ENCODE data around the gene CCDC24. TPM values are rescaled to one million over a fixed set of nuclear protein-coding genes. Genes with fewer than 3 reads are reported as not detected.

Gene CCDC24
- total and polyA plus RNA-seq, 9 of the 15 experiments (the other 6 are each of a cell fraction or from before 2014, with no cell fraction given) = 0.31 to 4.5 (median 1.5) TPM

DNA sequence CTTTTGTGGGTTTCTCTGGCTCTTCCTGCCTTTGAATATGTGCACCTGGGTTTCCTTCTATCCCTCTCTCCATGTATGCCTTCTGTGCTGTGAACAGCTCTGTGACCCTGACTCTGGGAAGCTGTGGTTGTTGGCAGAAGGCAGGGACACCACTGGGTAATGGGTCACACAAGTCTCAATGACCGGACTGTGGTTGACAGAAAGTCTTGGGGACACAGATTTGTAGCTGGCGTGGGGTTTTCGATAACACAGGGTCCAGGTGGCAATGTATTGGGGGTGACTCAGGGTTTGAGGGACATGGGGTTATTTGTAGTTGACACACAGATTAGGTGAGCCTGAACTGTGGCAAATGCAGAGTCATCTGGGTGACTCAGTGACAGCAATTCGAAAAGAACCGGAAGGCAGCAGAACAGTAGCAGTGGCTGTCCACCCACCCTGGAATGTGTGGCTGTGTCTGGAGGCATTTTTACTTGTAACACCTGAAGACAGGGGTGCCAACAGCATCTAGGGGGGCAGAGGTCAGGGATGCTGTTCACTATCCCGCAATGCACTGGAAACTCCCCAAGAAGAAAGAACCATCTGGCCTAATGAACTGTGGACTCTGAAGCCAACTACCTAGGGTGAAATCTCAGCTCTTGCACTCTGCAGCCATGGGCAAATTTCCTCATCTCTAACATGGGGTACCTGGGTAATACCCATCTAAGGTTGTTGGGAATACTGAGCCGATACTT is 52.8 kb downstream of the CCDC24 start (continued):
- no peak for TF ChIP-seq ZNF140 (CRISPR knock-in tag; IDR thresholded peaks at IDR 0.05)
- no peak for TF ChIP-seq ZNF785 (CRISPR knock-in tag; IDR thresholded peaks at IDR 0.05)
- TF ChIP-seq ZNF764 (CRISPR knock-in tag; IDR thresholded peaks at IDR 0.05; ENCODE audit: low read depth) = no peak
- no peak for TF ChIP-seq TAF15 (IDR thresholded peaks at IDR 0.05; ENCODE audit: low read depth, low read length)
- no peak for TF ChIP-seq KLF10 (CRISPR knock-in tag; IDR thresholded peaks at IDR 0.05)
- TF ChIP-seq ZNF165 (CRISPR knock-in tag; IDR thresholded peaks at IDR 0.05; ENCODE audit: borderline replicate concordance) = no peak
- no peak for TF ChIP-seq HEY1 (CRISPR knock-in tag; IDR thresholded peaks at IDR 0.05; ENCODE audit: borderline replicate concordance)
- TF ChIP-seq, protein P1, sequence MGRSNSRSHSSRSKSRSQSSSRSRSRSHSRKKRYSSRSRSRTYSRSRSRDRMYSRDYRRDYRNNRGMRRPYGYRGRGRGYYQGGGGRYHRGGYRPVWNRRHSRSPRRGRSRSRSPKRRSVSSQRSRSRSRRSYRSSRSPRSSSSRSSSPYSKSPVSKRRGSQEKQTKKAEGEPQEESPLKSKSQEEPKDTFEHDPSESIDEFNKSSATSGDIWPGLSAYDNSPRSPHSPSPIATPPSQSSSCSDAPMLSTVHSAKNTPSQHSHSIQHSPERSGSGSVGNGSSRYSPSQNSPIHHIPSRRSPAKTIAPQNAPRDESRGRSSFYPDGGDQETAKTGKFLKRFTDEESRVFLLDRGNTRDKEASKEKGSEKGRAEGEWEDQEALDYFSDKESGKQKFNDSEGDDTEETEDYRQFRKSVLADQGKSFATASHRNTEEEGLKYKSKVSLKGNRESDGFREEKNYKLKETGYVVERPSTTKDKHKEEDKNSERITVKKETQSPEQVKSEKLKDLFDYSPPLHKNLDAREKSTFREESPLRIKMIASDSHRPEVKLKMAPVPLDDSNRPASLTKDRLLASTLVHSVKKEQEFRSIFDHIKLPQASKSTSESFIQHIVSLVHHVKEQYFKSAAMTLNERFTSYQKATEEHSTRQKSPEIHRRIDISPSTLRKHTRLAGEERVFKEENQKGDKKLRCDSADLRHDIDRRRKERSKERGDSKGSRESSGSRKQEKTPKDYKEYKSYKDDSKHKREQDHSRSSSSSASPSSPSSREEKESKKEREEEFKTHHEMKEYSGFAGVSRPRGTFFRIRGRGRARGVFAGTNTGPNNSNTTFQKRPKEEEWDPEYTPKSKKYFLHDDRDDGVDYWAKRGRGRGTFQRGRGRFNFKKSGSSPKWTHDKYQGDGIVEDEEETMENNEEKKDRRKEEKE (IDR thresholded peaks at IDR 0.05; ENCODE audit: borderline replicate concordance in 1 of 2, control insufficient read depth in 1 of 2, low read depth in 2 of 2, low read length in 1 of 2) = no peak
- no peak for TF ChIP-seq SNRNP70 (optimal IDR thresholded peaks at IDR 0.05; ENCODE audit: low read depth, low read length)
- TF ChIP-seq KDM1A (IDR thresholded peaks at IDR 0.05) = peak; percentile 100
- TF ChIP-seq, protein P2, sequence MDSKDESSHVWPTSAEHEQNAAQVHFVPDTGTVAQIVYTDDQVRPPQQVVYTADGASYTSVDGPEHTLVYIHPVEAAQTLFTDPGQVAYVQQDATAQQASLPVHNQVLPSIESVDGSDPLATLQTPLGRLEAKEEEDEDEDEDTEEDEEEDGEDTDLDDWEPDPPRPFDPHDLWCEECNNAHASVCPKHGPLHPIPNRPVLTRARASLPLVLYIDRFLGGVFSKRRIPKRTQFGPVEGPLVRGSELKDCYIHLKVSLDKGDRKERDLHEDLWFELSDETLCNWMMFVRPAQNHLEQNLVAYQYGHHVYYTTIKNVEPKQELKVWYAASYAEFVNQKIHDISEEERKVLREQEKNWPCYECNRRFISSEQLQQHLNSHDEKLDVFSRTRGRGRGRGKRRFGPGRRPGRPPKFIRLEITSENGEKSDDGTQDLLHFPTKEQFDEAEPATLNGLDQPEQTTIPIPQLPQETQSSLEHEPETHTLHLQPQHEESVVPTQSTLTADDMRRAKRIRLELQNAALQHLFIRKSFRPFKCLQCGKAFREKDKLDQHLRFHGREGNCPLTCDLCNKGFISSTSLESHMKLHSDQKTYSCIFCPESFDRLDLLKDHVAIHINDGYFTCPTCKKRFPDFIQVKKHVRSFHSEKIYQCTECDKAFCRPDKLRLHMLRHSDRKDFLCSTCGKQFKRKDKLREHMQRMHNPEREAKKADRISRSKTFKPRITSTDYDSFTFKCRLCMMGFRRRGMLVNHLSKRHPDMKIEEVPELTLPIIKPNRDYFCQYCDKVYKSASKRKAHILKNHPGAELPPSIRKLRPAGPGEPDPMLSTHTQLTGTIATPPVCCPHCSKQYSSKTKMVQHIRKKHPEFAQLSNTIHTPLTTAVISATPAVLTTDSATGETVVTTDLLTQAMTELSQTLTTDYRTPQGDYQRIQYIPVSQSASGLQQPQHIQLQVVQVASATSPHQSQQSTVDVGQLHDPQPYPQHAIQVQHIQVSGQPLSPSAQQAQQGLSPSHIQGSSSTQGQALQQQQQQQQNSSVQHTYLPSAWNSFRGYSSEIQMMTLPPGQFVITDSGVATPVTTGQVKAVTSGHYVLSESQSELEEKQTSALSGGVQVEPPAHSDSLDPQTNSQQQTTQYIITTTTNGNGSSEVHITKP (IDR thresholded peaks at IDR 0.05; ENCODE audit: partially characterized antibody) = no peak
- no peak for TF ChIP-seq NUFIP1 (IDR thresholded peaks at IDR 0.05; ENCODE audit: partially characterized antibody)
- TF ChIP-seq ASH1L (IDR thresholded peaks at IDR 0.05; ENCODE audit: borderline replicate concordance, low read depth, partially characterized antibody) = no peak
- TF ChIP-seq, protein P3, sequence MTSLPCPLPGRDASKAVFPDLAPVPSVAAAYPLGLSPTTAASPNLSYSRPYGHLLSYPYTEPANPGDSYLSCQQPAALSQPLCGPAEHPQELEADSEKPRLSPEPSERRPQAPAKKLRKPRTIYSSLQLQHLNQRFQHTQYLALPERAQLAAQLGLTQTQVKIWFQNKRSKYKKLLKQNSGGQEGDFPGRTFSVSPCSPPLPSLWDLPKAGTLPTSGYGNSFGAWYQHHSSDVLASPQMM (CRISPR knock-in tag; IDR thresholded peaks at IDR 0.05) = no peak
- no peak for TF ChIP-seq HCFC1 (IDR thresholded peaks at IDR 0.05; ENCODE audit: low read depth, low read length)
- TF ChIP-seq, protein P4, sequence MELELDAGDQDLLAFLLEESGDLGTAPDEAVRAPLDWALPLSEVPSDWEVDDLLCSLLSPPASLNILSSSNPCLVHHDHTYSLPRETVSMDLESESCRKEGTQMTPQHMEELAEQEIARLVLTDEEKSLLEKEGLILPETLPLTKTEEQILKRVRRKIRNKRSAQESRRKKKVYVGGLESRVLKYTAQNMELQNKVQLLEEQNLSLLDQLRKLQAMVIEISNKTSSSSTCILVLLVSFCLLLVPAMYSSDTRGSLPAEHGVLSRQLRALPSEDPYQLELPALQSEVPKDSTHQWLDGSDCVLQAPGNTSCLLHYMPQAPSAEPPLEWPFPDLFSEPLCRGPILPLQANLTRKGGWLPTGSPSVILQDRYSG (tag; conservative IDR thresholded peaks at IDR 0.05; ENCODE audit: low read depth) = 0 out of 2 replicates have a peak, but pooled peaks have one; percentile 28
- no peak for TF ChIP-seq L3MBTL2 (IDR thresholded peaks at IDR 0.05)
- no peak for TF ChIP-seq FOXJ2 (tag; IDR thresholded peaks at IDR 0.05)
- TF ChIP-seq ARHGAP35 (IDR thresholded peaks at IDR 0.05; ENCODE audit: partially characterized antibody) = no peak
